CD4-positive, alpha-beta T cell (primary cell): ENCODE results near the gene XYLT1. TPM values are rescaled to one million over a fixed set of nuclear protein-coding genes. Genes with fewer than 3 reads are reported as not detected.

Experiments
- ATAC-seq: fragments of 200-7000 bp; cut with Tn5 transposase; one replicate; pipeline ENCODE4 v1.10.0; 2022; ENCODE audit warnings: mild to moderate bottlenecking; ENCODE audit not compliant: poor library complexity
- CTCF ChIA-PET: fragments of 350-600 bp; sonication (Branson Sonifier 250); formaldehyde crosslinking; loops from one replicate; lab custom pipeline; 2021; ENCODE audit warnings: antibody characterized with exemption, inconsistent platforms; lab: Charles Lee
- POLR2A ChIA-PET: fragments of 350-600 bp; sonication (Branson Sonifier 250); formaldehyde crosslinking; loops from one replicate; lab custom pipeline; 2021; ENCODE audit warnings: antibody characterized with exemption, inconsistent platforms; lab: Charles Lee
- DNase-seq, 14 experiments: peaks; one replicate each; pipeline ENCODE4 v3.0.0-alpha.2; 2013 to 2020; ENCODE audit warnings: mixed read lengths in 2 of 14
- H3K27ac ChIP-seq, 2 donors: one replicate each; pipeline versions ENCODE4 v1.5.1 to v1.7.0; 2013; ENCODE audit warnings: low read length in 2 of 2, low read depth in 1 of 2, mild to moderate bottlenecking in 1 of 2
- H3K27me3 ChIP-seq, 2 experiments: 1 replicate in 1 of 2; 2 replicates in 1 of 2; pipeline versions ENCODE4 v1.6.1 to v1.7.0; 2013; ENCODE audit warnings: low read length in 2 of 2, control low read depth in 1 of 2, mild to moderate bottlenecking in 1 of 2, moderate library complexity in 1 of 2; ENCODE audit not compliant: insufficient read depth in 2 of 2, control insufficient read depth in 1 of 2
- H3K36me3 ChIP-seq: one replicate; pipeline ENCODE4 v1.6.1; 2013; ENCODE audit warnings: low read length, control low read depth; ENCODE audit not compliant: insufficient read depth
- H3K4me1 ChIP-seq: one replicate; pipeline ENCODE4 v1.6.1; 2013; ENCODE audit warnings: low read length, control low read depth; ENCODE audit not compliant: insufficient read depth
- H3K4me3 ChIP-seq: one replicate; pipeline ENCODE4 v1.5.1; 2013; ENCODE audit warnings: mild to moderate bottlenecking, low read length, moderate library complexity
- H3K9me3 ChIP-seq, 2 experiments: 1 replicate in 1 of 2; 2 replicates in 1 of 2; pipeline versions ENCODE4 v1.6.1 to v1.7.0; 2013; ENCODE audit warnings: low read length in 2 of 2, mild to moderate bottlenecking in 2 of 2, control low read depth in 1 of 2, moderate library complexity in 1 of 2; ENCODE audit not compliant: control insufficient read depth in 1 of 2, insufficient read depth in 1 of 2
- H3K27ac Mint-ChIP-seq: one replicate; pipeline ENCODE4 v1.8.0; 2020; ENCODE audit warnings: mixed read lengths
- H3K27me3 Mint-ChIP-seq: one replicate; pipeline ENCODE4 v1.8.0; 2021; ENCODE audit warnings: mixed read lengths
- H3K36me3 Mint-ChIP-seq: one replicate; pipeline ENCODE4 v1.8.0; 2021; ENCODE audit warnings: low read depth, mixed read lengths
- H3K4me1 Mint-ChIP-seq: one replicate; pipeline ENCODE4 v1.8.0; 2021; ENCODE audit warnings: low read depth, mixed read lengths
- H3K4me3 Mint-ChIP-seq: one replicate; pipeline ENCODE4 v1.8.0; 2020; ENCODE audit warnings: mild to moderate bottlenecking, mixed read lengths
- H3K9me3 Mint-ChIP-seq: one replicate; pipeline ENCODE4 v1.8.0; 2020; ENCODE audit warnings: mixed read lengths
- CTCF ChIP-seq: fragments of 200-600 bp; IDR thresholded peaks from one replicate; pipeline ENCODE4 v1.8.0; 2022; ENCODE audit warnings: antibody characterized with exemption, mild to moderate bottlenecking
- intact Hi-C, 2 experiments: fragments of 100-400 bp; cut with DNase I in 1 of 2; cut with micrococcal nuclease in 1 of 2; formaldehyde crosslinking; loops; one replicate each; pipeline versions ENCODE4 v1.15.1 to v1.9.0; 2023 to 2025; cut with DNase I, micrococcal nuclease
- total RNA-seq, 174 experiments: library from RNA in 2 of 174; stranded (reverse) in 2 of 174; gene quantifications; one replicate each; pipeline ENCODE4 v1.2.3 and lab custom pipeline; 2021 to 2026

Gene XYLT1
- total RNA-seq, 2 experiments from 2014 or later: 26.0 to 27.1 TPM

DNA sequence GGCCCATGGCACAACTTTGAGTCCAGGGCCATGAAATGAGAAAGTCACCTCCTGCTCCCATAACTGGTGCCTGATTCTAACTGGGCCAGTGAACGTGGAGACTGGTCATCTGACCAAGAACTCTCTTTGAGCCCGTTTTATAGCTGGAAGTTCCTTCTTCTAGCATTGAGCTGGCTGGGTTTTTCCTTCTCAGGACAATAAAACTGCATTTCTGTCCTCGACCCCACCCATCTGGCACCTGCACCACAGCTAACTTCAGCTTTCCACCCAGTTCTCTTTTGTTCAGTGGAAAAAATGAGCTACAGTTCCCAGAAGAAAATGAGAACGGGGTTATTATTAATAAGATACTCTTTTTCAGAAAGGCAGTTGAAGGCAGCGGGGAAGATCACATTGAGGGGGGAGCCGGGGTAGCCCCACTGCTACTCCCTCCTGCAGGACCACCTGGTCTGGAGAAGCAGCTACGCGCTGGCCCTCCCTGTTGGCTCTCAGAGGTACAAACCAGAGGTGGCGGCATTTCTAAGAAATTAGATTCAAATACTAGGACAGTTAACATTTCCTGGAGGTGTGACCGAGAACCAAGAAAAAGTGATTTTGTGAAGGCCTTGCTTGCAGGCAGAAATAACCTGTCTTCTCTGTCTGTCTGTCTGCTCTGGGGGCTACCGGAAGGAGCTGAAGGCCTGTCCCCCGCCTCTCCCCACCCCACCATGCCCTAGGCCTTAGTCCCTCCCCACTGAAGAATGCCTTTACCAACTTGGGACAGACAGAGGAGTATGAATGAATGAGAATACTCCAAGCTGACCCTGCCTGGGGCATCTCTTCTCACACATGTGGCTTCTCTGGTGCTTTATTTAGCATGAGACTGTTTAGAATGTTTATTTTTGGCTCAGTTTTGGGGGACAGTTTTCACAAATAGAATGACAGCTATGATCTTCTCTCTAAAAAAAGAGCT, 123.9 kb downstream of the XYLT1 start:
- DNase-seq: peak in 2 of 14 experiments; percentile 40 to 50
- Histone ChIP-seq H3K4me1 (peaks cover 82% of the 10 kb centered on the region), H3K27me3 (no peaks in the 10 kb centered on the region), H3K27ac (peak overlapping the region in 1 of 2 donors; percentile 56), H3K36me3 (peaks cover 4% of the 10 kb centered on the region), H3K9me3 (no peaks in the 10 kb centered on the region), H3K4me3 (no peak overlapping the region)
- Mint-ChIP-seq H3K36me3 (peaks cover 6% of the 10 kb centered on the region), H3K9me3 (no peaks in the 10 kb centered on the region), H3K27me3 (no peaks in the 10 kb centered on the region), H3K4me3 (peak overlapping the region; percentile 62), H3K27ac (peak overlapping the region; percentile 75), H3K4me1 (peaks cover 84% of the 10 kb centered on the region)
- no peak for TF ChIP-seq CTCF
- ChIA-PET POLR2A (interaction anchor here (1.0 to 3.0 kb wide), 5 partner anchors 12 to 86 kb away, joined by 3 to 18 read pairs (median 5); no protein-coding TSS in a partner anchor), CTCF (interaction anchor here (1.1 to 1.6 kb wide), 2 partner anchors 13 to 23 kb away, joined by 3 to 4 read pairs; no protein-coding TSS in a partner anchor)
- ATAC-seq: no peak
- intact Hi-C loops: loop anchor here in 1 of 2 experiments (5.0 kb wide), 1 partner anchor 70 kb away; no protein-coding TSS in a partner anchor

DNA sequence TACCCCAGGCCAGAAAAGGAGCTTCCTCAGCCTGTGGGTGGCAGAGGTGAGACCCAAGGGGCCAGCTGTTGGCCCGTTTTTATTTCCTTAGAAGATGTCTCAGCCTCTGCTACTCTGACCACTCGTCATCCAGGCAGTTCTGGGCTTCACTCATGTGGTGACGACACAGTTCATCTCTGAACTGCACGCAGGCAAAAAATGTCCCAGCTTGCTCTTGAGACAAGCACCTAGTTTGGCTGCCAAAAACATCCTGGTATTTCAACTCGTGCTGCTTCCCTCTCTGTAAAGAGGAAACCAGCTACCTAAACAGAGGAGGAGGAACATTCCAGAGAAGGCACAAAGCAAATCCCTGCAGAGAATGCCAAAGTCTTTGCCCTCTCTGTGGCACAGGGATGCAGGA, 125.7 kb downstream of the XYLT1 start:
- DNase-seq (peak in 2 of 14 experiments; percentile 52 to 59), ATAC-seq (no peak)
- peaks cover 85% of the 10 kb centered on the region for H3K4me1 Mint-ChIP-seq
- Histone ChIP-seq H3K9me3 (no peaks in the 10 kb centered on the region), H3K27ac (no peak overlapping the region), H3K4me1 (peaks cover 82% of the 10 kb centered on the region), H3K4me3 (no peak overlapping the region), H3K36me3 (peaks cover under 1% of the 10 kb centered on the region), H3K27me3 (no peaks in the 10 kb centered on the region)
- TF ChIP-seq CTCF: no peak
- ChIA-PET POLR2A (interaction anchor here (1.1 to 1.2 kb wide), 2 partner anchors 14 to 25 kb away, joined by 6 to 11 read pairs; no protein-coding TSS in a partner anchor), CTCF (interaction anchor here (1.5 kb wide), 1 partner anchor 15 kb away, joined by 4 read pairs; no protein-coding TSS in a partner anchor)
- H3K27me3 Mint-ChIP-seq: no peaks in the 10 kb centered on the region
- peak overlapping the region; percentile 86 for H3K27ac Mint-ChIP-seq
- peaks cover under 1% of the 10 kb centered on the region for H3K36me3 Mint-ChIP-seq
- no peaks in the 10 kb centered on the region for H3K9me3 Mint-ChIP-seq
- peak overlapping the region; percentile 77 for H3K4me3 Mint-ChIP-seq
- intact Hi-C loops: loop anchor here in 1 of 2 experiments (5.0 kb wide), 1 partner anchor 72 kb away; no protein-coding TSS in a partner anchor

DNA sequence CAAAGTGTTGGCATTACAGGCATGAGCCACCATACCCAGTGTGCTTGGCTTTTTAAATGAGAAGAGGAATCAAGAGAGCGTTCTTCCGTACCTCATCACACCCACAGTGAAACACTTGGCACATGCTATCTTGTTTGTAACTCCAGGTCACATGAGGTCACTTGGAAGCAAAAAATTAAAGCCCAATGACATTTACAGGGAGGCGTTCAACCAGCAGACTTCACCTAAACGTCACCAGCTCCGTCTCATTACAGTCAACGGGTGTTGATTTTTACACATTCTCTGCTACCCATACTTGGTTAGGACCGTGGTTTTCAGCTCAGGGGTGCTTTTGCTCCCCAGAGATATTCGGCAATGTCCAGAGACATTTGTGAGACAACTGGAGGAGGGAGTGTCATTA, 127.0 kb downstream of the XYLT1 start:
- peak overlapping the region; percentile 86 for H3K27ac Mint-ChIP-seq
- DNase-seq (peak in 3 of 14 experiments; percentile 43 to 59 (median 50)), ATAC-seq (no peak)
- H3K27me3 Mint-ChIP-seq: no peaks in the 10 kb centered on the region
- Histone ChIP-seq H3K4me3 (no peak overlapping the region), H3K4me1 (peaks cover 79% of the 10 kb centered on the region), H3K27ac (no peak overlapping the region), H3K36me3 (no peaks in the 10 kb centered on the region), H3K27me3 (no peaks in the 10 kb centered on the region), H3K9me3 (no peaks in the 10 kb centered on the region)
- H3K4me3 Mint-ChIP-seq: peak overlapping the region; percentile 31
- peaks cover 88% of the 10 kb centered on the region for H3K4me1 Mint-ChIP-seq
- TF ChIP-seq CTCF: no peak
- ChIA-PET POLR2A (interaction anchor here (1.1 to 3.3 kb wide), 3 partner anchors 20 to 26 kb away, joined by 4 to 21 read pairs (median 6); no protein-coding TSS in a partner anchor), CTCF (no interaction called here)
- intact Hi-C loops: loop anchor here (1.0 to 5.0 kb wide), 4 partner anchors 16 to 124 kb away; no protein-coding TSS in a partner anchor
- H3K9me3 Mint-ChIP-seq: no peaks in the 10 kb centered on the region
- H3K36me3 Mint-ChIP-seq: no peaks in the 10 kb centered on the region
